ENCODE results near the gene DEPDC1B. TPM values are rescaled to one million over a fixed set of nuclear protein-coding genes. Genes with fewer than 3 reads are reported as not detected.

The DEPDC1B gene
- total RNA-seq = 12.0 TPM

GRCh38 chr5:60699609-60700415 is at the start of gene DEPDC1B:
Gene DEPDC1B, minus strand, starts transcription at chr5:60700166. Its CDS starts 73 bp downstream, at chr5:60700093.

Other genes starting within 250 kb of the DEPDC1B start
- 6.7 TPM for gene ELOVL7, start 144.1 kb upstream of the DEPDC1B start, total RNA-seq
- 42.7 TPM for gene ERCC8, start 244.9 kb upstream of the DEPDC1B start, total RNA-seq
- 16.9 TPM for gene NDUFAF2, start 245.0 kb upstream of the DEPDC1B start, total RNA-seq